ENCODE measurements around the gene RAB22A.

RAB22A gene

GRCh38 chr20:58277578-58278472, 31.7 kb upstream of the RAB22A start:
- H3K4me1 ChIP-seq (ENCODE audit: control insufficient read depth, low read depth, low read length) = no peaks in the 10 kb centered on the region
- no CpG with 5 or more reads among the region's 4 CpGs for WGBS (ENCODE audit: extremely low coverage, insufficient coverage, low lambda C conversion rate)
- no peak overlapping the region for H3K9ac ChIP-seq (ENCODE audit: low read length)
- no peak overlapping the region for H4K8ac ChIP-seq (ENCODE audit: low read depth, low read length)
- H3K23ac ChIP-seq (ENCODE audit: low read length) = no peak overlapping the region
- no peak overlapping the region for H2BK5ac ChIP-seq (ENCODE audit: low read length)
- H3K4me3 ChIP-seq (ENCODE audit: low read length) = no peak overlapping the region
- H3K4ac ChIP-seq (ENCODE audit: low read depth, low read length) = no peak overlapping the region
- H2AK5ac ChIP-seq (ENCODE audit: low read length) = no peak overlapping the region
- H3K56ac ChIP-seq (ENCODE audit: low read length) = no peak overlapping the region
- H3K18ac ChIP-seq (ENCODE audit: low read length) = no peak overlapping the region
- no peak overlapping the region for H3K27ac ChIP-seq (ENCODE audit: low read depth, low read length)
- no peaks in the 10 kb centered on the region for H3K79me2 ChIP-seq (ENCODE audit: control insufficient read depth, insufficient read depth, low read length)
- no peaks in the 10 kb centered on the region for H3K36me3 ChIP-seq (ENCODE audit: control insufficient read depth, insufficient read depth, low read length)
- no peak overlapping the region for H2BK120ac ChIP-seq (ENCODE audit: low read depth, low read length)
- DNase-seq = no peak
- H2BK15ac ChIP-seq (replicated peaks; ENCODE audit: low read depth) = no peak overlapping the region
- H3K4me2 ChIP-seq (ENCODE audit: low read length) = no peak overlapping the region
- no peak overlapping the region for H4K5ac ChIP-seq (ENCODE audit: low read length)
- H3K79me1 ChIP-seq (ENCODE audit: low read length) = peaks cover 9% of the 10 kb centered on the region
- H3K27me3 ChIP-seq (ENCODE audit: insufficient read depth, low read length, poor library complexity) = no peaks in the 10 kb centered on the region

- H3K79me2 ChIP-seq (ENCODE audit: control insufficient read depth, insufficient read depth, low read length) = no peaks in the 10 kb centered on the region
- no peak overlapping the region for H3K9ac ChIP-seq (ENCODE audit: low read length)
- H3K4me1 ChIP-seq (ENCODE audit: control insufficient read depth, low read depth, low read length) = no peaks in the 10 kb centered on the region
- no peak overlapping the region for H3K56ac ChIP-seq (ENCODE audit: low read length)
- H3K4ac ChIP-seq (ENCODE audit: low read depth, low read length) = no peak overlapping the region
- WGBS (ENCODE audit: extremely low coverage, insufficient coverage, low lambda C conversion rate) = no CpG with 5 or more reads among the region's 7 CpGs
- no peak for DNase-seq
- H3K27ac ChIP-seq (ENCODE audit: low read depth, low read length) = no peak overlapping the region
- H3K36me3 ChIP-seq (ENCODE audit: control insufficient read depth, insufficient read depth, low read length) = no peaks in the 10 kb centered on the region
- H4K5ac ChIP-seq (ENCODE audit: low read length) = no peak overlapping the region
- no peak overlapping the region for H2BK15ac ChIP-seq (replicated peaks; ENCODE audit: low read depth)
- H2AK5ac ChIP-seq (ENCODE audit: low read length) = no peak overlapping the region
- H3K4me3 ChIP-seq (ENCODE audit: low read length) = no peak overlapping the region
- H3K27me3 ChIP-seq (ENCODE audit: insufficient read depth, low read length, poor library complexity) = no peaks in the 10 kb centered on the region
- peaks cover 5% of the 10 kb centered on the region for H3K79me1 ChIP-seq (ENCODE audit: low read length)
- H3K18ac ChIP-seq (ENCODE audit: low read length) = no peak overlapping the region
- no peak overlapping the region for H4K8ac ChIP-seq (ENCODE audit: low read depth, low read length)
- no peak overlapping the region for H3K4me2 ChIP-seq (ENCODE audit: low read length)
- no peak overlapping the region for H2BK5ac ChIP-seq (ENCODE audit: low read length)
- no peak overlapping the region for H3K23ac ChIP-seq (ENCODE audit: low read length)
- H2BK120ac ChIP-seq (ENCODE audit: low read depth, low read length) = no peak overlapping the region
Measured at GRCh38 chr20:58286729-58287128, 22.8 kb upstream of the RAB22A start.

- no CpG with 5 or more reads among the region's 3 CpGs for WGBS (ENCODE audit: extremely low coverage, insufficient coverage, low lambda C conversion rate)
- Histone ChIP-seq H2AK5ac (ENCODE audit: low read length) (no peak overlapping the region), H3K23ac (ENCODE audit: low read length) (no peak overlapping the region), H3K4me2 (ENCODE audit: low read length) (no peak overlapping the region), H2BK15ac (replicated peaks; ENCODE audit: low read depth) (no peak overlapping the region), H3K4me3 (ENCODE audit: low read length) (no peak overlapping the region), H3K79me2 (ENCODE audit: control insufficient read depth, insufficient read depth, low read length) (no peaks in the 10 kb centered on the region), H3K56ac (ENCODE audit: low read length) (no peak overlapping the region), H3K79me1 (ENCODE audit: low read length) (peaks cover 5% of the 10 kb centered on the region), H3K9ac (ENCODE audit: low read length) (no peak overlapping the region), H3K27me3 (ENCODE audit: insufficient read depth, low read length, poor library complexity) (no peaks in the 10 kb centered on the region), H3K18ac (ENCODE audit: low read length) (no peak overlapping the region), H3K36me3 (ENCODE audit: control insufficient read depth, insufficient read depth, low read length) (no peaks in the 10 kb centered on the region), H3K4me1 (ENCODE audit: control insufficient read depth, low read depth, low read length) (no peaks in the 10 kb centered on the region), H2BK120ac (ENCODE audit: low read depth, low read length) (no peak overlapping the region), H3K27ac (ENCODE audit: low read depth, low read length) (no peak overlapping the region), H3K4ac (ENCODE audit: low read depth, low read length) (no peak overlapping the region), H4K5ac (ENCODE audit: low read length) (no peak overlapping the region), H2BK5ac (ENCODE audit: low read length) (no peak overlapping the region), H4K8ac (ENCODE audit: low read depth, low read length) (no peak overlapping the region)
- no peak for DNase-seq
Measured at GRCh38 chr20:58287638-58288037, 21.9 kb upstream of the RAB22A start.

GRCh38 chr20:58289143-58289542, 20.4 kb upstream of the RAB22A start:
- Histone ChIP-seq H3K4me1 (ENCODE audit: control insufficient read depth, low read depth, low read length) (no peaks in the 10 kb centered on the region), H3K9ac (ENCODE audit: low read length) (no peak overlapping the region), H3K4me3 (ENCODE audit: low read length) (no peak overlapping the region), H3K27ac (ENCODE audit: low read depth, low read length) (no peak overlapping the region), H2BK5ac (ENCODE audit: low read length) (no peak overlapping the region), H2AK5ac (ENCODE audit: low read length) (no peak overlapping the region), H3K79me2 (ENCODE audit: control insufficient read depth, insufficient read depth, low read length) (peaks cover 2% of the 10 kb centered on the region), H4K8ac (ENCODE audit: low read depth, low read length) (no peak overlapping the region), H4K5ac (ENCODE audit: low read length) (no peak overlapping the region), H3K18ac (ENCODE audit: low read length) (no peak overlapping the region), H3K23ac (ENCODE audit: low read length) (no peak overlapping the region), H3K79me1 (ENCODE audit: low read length) (peaks cover 8% of the 10 kb centered on the region), H2BK120ac (ENCODE audit: low read depth, low read length) (no peak overlapping the region), H3K36me3 (ENCODE audit: control insufficient read depth, insufficient read depth, low read length) (no peaks in the 10 kb centered on the region), H3K27me3 (ENCODE audit: insufficient read depth, low read length, poor library complexity) (no peaks in the 10 kb centered on the region), H3K4me2 (ENCODE audit: low read length) (no peak overlapping the region), H3K4ac (ENCODE audit: low read depth, low read length) (no peak overlapping the region), H2BK15ac (replicated peaks; ENCODE audit: low read depth) (no peak overlapping the region), H3K56ac (ENCODE audit: low read length) (no peak overlapping the region)
- no CpG with 5 or more reads among the region's 2 CpGs for WGBS (ENCODE audit: extremely low coverage, insufficient coverage, low lambda C conversion rate)
- DNase-seq = no peak

GRCh38 chr20:58293453-58293852, 16.1 kb upstream of the RAB22A start:
- H3K36me3 ChIP-seq (ENCODE audit: control insufficient read depth, insufficient read depth, low read length) = no peaks in the 10 kb centered on the region
- H3K79me1 ChIP-seq (ENCODE audit: low read length) = peaks cover 7% of the 10 kb centered on the region
- H2BK15ac ChIP-seq (replicated peaks; ENCODE audit: low read depth) = no peak overlapping the region
- H3K4me1 ChIP-seq (ENCODE audit: control insufficient read depth, low read depth, low read length) = no peaks in the 10 kb centered on the region
- DNase-seq = peak; percentile 46
- H3K4me2 ChIP-seq (ENCODE audit: low read length) = no peak overlapping the region
- no peak overlapping the region for H4K5ac ChIP-seq (ENCODE audit: low read length)
- no peak overlapping the region for H3K23ac ChIP-seq (ENCODE audit: low read length)
- H3K4me3 ChIP-seq (ENCODE audit: low read length) = no peak overlapping the region
- no peak overlapping the region for H3K9ac ChIP-seq (ENCODE audit: low read length)
- no peak overlapping the region for H4K8ac ChIP-seq (ENCODE audit: low read depth, low read length)
- no peaks in the 10 kb centered on the region for H3K27me3 ChIP-seq (ENCODE audit: insufficient read depth, low read length, poor library complexity)
- H2BK5ac ChIP-seq (ENCODE audit: low read length) = no peak overlapping the region
- no peak overlapping the region for H2BK120ac ChIP-seq (ENCODE audit: low read depth, low read length)
- no peak overlapping the region for H3K4ac ChIP-seq (ENCODE audit: low read depth, low read length)
- H2AK5ac ChIP-seq (ENCODE audit: low read length) = no peak overlapping the region
- no CpG with 5 or more reads among the region's 2 CpGs for WGBS (ENCODE audit: extremely low coverage, insufficient coverage, low lambda C conversion rate)
- H3K18ac ChIP-seq (ENCODE audit: low read length) = no peak overlapping the region
- H3K79me2 ChIP-seq (ENCODE audit: control insufficient read depth, insufficient read depth, low read length) = peaks cover 2% of the 10 kb centered on the region
- H3K27ac ChIP-seq (ENCODE audit: low read depth, low read length) = no peak overlapping the region
- H3K56ac ChIP-seq (ENCODE audit: low read length) = no peak overlapping the region
